HFF-Myc (cell line): ENCODE results near the gene MTF1.

Source experiments
- DNase-seq: peaks from one replicate; pipeline ENCODE4 v3.0.0-alpha.2; 2011; ENCODE audit warnings: low read depth; ENCODE audit errors: extremely low read depth
- H3K4me3 ChIP-seq: replicated peaks from 2 replicates; pipeline ENCODE4 v1.5.1; 2011; ENCODE audit warnings: low read depth, mild to moderate bottlenecking, control low read depth, low read length
- CTCF ChIP-seq: IDR thresholded peaks from 2 replicates; pipeline ENCODE4 v1.5.1; 2012; ENCODE audit warnings: mild to moderate bottlenecking, low read depth, low read length, control low read depth; ENCODE audit errors: missing control alignments

MTF1 gene

GRCh38 chr1:37846647-37847339 is 12.6 kb downstream of the MTF1 start:
- TF ChIP-seq CTCF, result no peak
- no peak for DNase-seq
- H3K4me3 ChIP-seq, result no peak overlapping the region

GRCh38 chr1:37845786-37846185 is 13.6 kb downstream of the MTF1 start:
- no peak overlapping the region for H3K4me3 ChIP-seq
- no peak for TF ChIP-seq CTCF
- no peak for DNase-seq

- no peak overlapping the region for H3K4me3 ChIP-seq
- no peak for TF ChIP-seq CTCF
- no peak for DNase-seq
These were observed 14.2 kb downstream of the MTF1 start for GRCh38 chr1:37845049-37845646.

- no peak for TF ChIP-seq CTCF
- no peak overlapping the region for H3K4me3 ChIP-seq
- DNase-seq, result no peak
These were observed 14.9 kb downstream of the MTF1 start for GRCh38 chr1:37844536-37844935.

GRCh38 chr1:37841652-37842051 is 17.7 kb downstream of the MTF1 start:
- no peak overlapping the region for H3K4me3 ChIP-seq
- no peak for TF ChIP-seq CTCF

GRCh38 chr1:37840711-37841110 is 18.7 kb downstream of the MTF1 start:
- no peak for DNase-seq
- H3K4me3 ChIP-seq, result no peak overlapping the region
- TF ChIP-seq CTCF, result no peak

More at GRCh38 chr1:37841652-37842051, 17.7 kb downstream of the MTF1 start:
- DNase-seq, result no peak
